Cardiac muscle cell (in vitro differentiated cells and primary cell): ENCODE results near the gene TGIF2. TPM values are rescaled to one million over a fixed set of nuclear protein-coding genes. Genes with fewer than 3 reads are reported as not detected.

Source experiments
- DNase-seq, 2 donors: peaks; one replicate each; pipeline versions ENCODE4 v3.0.0 to v3.0.0-alpha.2; 2010 to 2017; ENCODE audit warnings: low read depth in 1 of 2, low spot score in 1 of 2
- H3K27ac ChIP-seq: fragments of 200-600 bp; sonication (generic); 2 replicates; pipeline ENCODE4 v1.5.1; 2016
- H3K27me3 ChIP-seq: fragments of 200-600 bp; sonication (generic); 2 replicates; pipeline ENCODE4 v1.6.0; 2016; ENCODE audit warnings: control low read depth
- H3K36me3 ChIP-seq: fragments of 200-600 bp; sonication (generic); 2 replicates; pipeline ENCODE4 v1.5.1; 2016; ENCODE audit warnings: control low read depth
- H3K4me1 ChIP-seq: fragments of 200-600 bp; sonication (generic); 2 replicates; pipeline ENCODE4 v1.8.1; 2017; ENCODE audit warnings: low read depth, mild to moderate bottlenecking, mixed run types
- H3K4me3 ChIP-seq: fragments of 200-600 bp; sonication (generic); 2 replicates; pipeline ENCODE4 v1.5.1; 2016; ENCODE audit warnings: mild to moderate bottlenecking
- H3K9me3 ChIP-seq: fragments of 200-600 bp; sonication (generic); 2 replicates; pipeline ENCODE4 v1.5.1; 2017; ENCODE audit warnings: low read depth, mild to moderate bottlenecking, control low read depth
- polyA plus RNA-seq: library from polyadenylated mRNA; unstranded; fragments of >200 nt; fragmentation: Nextera tagmentation; extraction: Ambion mirVana; gene quantifications from 2 replicates; pipeline ENCODE4 v1.2.1, GENCODE V29; 2016
- total RNA-seq: library from RNA; depleted of rRNA; stranded (reverse); fragments of >200 nt; gene quantifications from 2 replicates; pipeline ENCODE4 v1.2.3, GENCODE V29; 2016
- TF ChIP-seq, protein P1 (sequence below): IDR thresholded peaks from 2 replicates; pipeline ENCODE4 v1.5.1; 2012; ENCODE audit warnings: low read depth, mild to moderate bottlenecking, low read length

Gene TGIF2
- total and polyA plus RNA-seq, 2 experiments from 2014 or later = 59.4 to 69.5 TPM

DNA sequence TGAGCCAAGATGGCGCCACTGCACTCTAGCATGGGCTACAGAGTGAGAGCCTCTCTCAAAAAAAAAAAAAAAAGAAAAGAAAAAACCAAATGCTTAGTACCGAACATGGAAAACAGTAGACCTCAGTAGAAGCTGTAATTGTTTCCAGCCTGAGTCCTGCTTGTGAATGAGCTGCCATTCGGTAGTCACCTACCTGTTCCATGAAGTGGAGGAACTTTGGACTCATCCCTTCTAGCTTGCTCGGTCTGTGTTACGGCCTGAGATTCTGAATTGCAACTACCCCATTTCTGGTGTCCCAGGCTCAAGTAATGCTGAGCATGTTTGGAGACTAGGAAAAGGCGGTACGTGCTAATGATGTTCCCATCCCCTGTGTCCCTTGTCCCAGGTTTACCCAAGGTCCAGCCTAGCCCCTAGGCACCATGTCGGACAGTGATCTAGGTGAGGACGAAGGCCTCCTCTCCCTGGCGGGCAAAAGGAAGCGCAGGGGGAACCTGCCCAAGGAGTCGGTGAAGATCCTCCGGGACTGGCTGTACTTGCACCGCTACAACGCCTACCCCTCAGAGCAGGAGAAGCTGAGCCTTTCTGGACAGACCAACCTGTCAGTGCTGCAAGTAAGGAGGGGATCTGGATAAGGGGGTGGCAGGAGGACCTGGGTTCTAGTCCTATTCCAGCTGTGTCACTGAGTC, 5.1 kb downstream of the TGIF2 start:
- H3K27me3 ChIP-seq = no peaks in the 10 kb centered on the region
- TF ChIP-seq, protein P1, sequence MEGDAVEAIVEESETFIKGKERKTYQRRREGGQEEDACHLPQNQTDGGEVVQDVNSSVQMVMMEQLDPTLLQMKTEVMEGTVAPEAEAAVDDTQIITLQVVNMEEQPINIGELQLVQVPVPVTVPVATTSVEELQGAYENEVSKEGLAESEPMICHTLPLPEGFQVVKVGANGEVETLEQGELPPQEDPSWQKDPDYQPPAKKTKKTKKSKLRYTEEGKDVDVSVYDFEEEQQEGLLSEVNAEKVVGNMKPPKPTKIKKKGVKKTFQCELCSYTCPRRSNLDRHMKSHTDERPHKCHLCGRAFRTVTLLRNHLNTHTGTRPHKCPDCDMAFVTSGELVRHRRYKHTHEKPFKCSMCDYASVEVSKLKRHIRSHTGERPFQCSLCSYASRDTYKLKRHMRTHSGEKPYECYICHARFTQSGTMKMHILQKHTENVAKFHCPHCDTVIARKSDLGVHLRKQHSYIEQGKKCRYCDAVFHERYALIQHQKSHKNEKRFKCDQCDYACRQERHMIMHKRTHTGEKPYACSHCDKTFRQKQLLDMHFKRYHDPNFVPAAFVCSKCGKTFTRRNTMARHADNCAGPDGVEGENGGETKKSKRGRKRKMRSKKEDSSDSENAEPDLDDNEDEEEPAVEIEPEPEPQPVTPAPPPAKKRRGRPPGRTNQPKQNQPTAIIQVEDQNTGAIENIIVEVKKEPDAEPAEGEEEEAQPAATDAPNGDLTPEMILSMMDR = no peak
- DNase-seq = no peak
- peaks cover 10% of the 10 kb centered on the region for H3K4me1 ChIP-seq
- H3K9me3 ChIP-seq = no peaks in the 10 kb centered on the region
- H3K4me3 ChIP-seq = no peak overlapping the region
- H3K36me3 ChIP-seq = peaks cover 33% of the 10 kb centered on the region
- H3K27ac ChIP-seq = no peak overlapping the region

DNA sequence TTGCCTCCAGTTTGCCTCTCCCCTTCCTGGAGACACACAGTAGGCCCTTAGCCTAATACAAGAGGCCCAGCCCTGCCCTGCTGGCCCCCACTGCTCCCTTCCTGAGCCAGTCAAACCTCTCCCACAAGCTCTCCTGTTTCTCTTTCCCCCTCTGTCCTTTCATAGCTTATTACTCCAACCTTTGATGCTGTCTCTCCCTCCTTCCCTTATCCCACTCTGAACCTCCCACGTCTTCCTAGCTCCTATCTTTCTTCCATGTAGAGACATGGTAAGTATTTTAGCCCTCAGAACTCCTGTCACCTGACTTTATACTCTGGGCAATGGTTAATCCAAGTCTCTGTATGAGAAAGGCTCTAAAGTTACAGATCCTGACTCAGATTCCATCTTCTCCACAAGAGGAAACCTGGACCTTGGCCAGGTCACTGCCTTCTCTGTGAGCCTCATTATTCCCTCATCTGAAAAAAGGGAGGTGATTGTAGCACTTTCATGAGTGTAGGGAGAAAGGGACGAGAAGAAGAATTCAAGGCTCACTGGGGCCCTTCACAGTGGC, 6.7 kb downstream of the TGIF2 start:
- peak in 1 of 2 donors; percentile 32 for DNase-seq
- H3K27me3 ChIP-seq = no peaks in the 10 kb centered on the region

DNA sequence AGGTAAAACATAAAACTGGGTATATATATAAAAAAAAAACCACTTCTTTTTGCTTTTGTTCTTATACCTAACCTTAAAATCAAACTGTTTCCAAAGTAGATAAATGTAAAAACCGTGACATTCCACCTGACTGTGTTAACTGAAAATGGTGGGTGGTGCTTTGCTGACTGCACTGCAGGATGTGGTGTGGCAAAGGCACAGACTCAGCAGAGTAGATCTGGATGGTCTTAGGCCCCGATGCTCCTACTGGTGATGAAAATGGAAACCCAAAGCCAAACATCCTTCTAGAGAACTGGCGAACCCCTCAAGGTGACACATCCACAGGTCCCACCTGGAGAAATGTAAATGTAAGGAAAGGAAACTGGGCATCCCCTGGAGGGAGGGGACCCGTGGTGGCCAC, 8.9 kb downstream of the TGIF2 start:
- TF ChIP-seq, protein P1 = no peak
- H3K36me3 ChIP-seq = peaks cover 40% of the 10 kb centered on the region

More for the DNA sequence above, 6.7 kb downstream of the TGIF2 start:
- TF ChIP-seq, protein P1 = no peak
- Histone ChIP-seq H3K4me3 (no peak overlapping the region), H3K36me3 (peaks cover 40% of the 10 kb centered on the region), H3K4me1 (peaks cover 10% of the 10 kb centered on the region), H3K27ac (no peak overlapping the region), H3K9me3 (no peaks in the 10 kb centered on the region)

DNA sequence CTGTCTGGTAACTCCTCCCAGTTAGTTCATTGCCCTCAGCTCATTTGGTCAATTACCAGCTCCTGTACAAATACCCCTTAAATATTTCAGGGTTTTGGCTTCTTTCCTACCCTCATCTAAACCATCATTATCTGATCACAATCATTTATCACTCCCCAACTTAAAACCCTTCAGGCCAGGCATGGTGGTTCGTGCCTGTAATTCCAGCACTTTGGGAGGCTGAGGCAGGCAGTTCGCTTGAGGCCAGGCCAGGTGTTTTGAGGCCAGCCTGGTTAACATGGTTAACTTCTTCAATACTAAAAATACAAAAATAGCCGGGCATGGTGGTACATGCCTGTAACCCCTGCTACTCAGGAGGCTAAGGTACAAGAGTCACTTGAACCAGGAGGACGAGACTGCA, 9.4 kb downstream of the TGIF2 start:
- TF ChIP-seq, protein P1 = no peak
- H3K27me3 ChIP-seq = no peaks in the 10 kb centered on the region
- no peaks in the 10 kb centered on the region for H3K4me1 ChIP-seq
- peaks cover 43% of the 10 kb centered on the region for H3K36me3 ChIP-seq
- DNase-seq = no peak
- no peak overlapping the region for H3K27ac ChIP-seq
- no peak overlapping the region for H3K4me3 ChIP-seq
- no peaks in the 10 kb centered on the region for H3K9me3 ChIP-seq

More for the DNA sequence above, 8.9 kb downstream of the TGIF2 start:
- Histone ChIP-seq H3K9me3 (no peaks in the 10 kb centered on the region), H3K27ac (no peak overlapping the region), H3K27me3 (no peaks in the 10 kb centered on the region), H3K4me3 (no peak overlapping the region), H3K4me1 (no peaks in the 10 kb centered on the region)
- no peak for DNase-seq

DNA sequence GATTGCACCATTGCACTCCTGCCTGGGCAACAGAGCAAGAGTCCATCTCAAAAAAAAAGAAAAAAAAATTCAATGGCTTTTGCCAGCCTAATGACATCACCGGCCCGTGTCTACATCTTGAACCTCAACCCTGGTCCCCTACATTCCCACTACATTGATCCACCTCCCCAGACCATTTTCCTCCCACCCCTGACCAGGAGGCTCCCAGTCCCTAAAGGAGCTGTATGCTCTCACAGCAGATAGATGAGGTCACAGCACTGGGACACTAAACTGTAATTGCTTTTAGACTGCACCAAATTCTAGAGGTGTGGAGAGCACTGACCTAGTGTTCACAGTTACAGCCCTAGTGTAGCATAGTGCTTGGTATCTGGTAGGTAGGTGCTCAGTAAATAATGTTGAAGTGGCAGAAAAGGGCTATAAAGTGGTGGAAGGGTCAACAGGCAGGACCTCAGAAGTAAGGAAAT, 10.7 kb downstream of the TGIF2 start:
- H3K36me3 ChIP-seq = peaks cover 41% of the 10 kb centered on the region

More for the DNA sequence above, 10.7 kb downstream of the TGIF2 start:
- Histone ChIP-seq H3K4me3 (no peak overlapping the region), H3K27me3 (no peaks in the 10 kb centered on the region), H3K4me1 (no peaks in the 10 kb centered on the region), H3K9me3 (no peaks in the 10 kb centered on the region), H3K27ac (no peak overlapping the region)
- DNase-seq = no peak
- TF ChIP-seq, protein P1 = no peak
